Hepatocyte (in vitro differentiated cells): Measurements from ENCODE around the gene ARHGEF38. TPM values are rescaled to one million over a fixed set of nuclear protein-coding genes. Genes with fewer than 3 reads are reported as not detected.
A peak's percentile ranks its signal among the peaks of the same experiment; 100 is the strongest.

Experiments
- DNase-seq: peaks from one replicate; pipeline ENCODE4 v3.0.0-alpha.2; 2016; ENCODE audit warnings: low spot score
- H2AFZ ChIP-seq: fragments of 200-600 bp; sonication (generic); 2 replicates; pipeline ENCODE4 v1.6.0; 2016; ENCODE audit warnings: antibody characterized with exemption, mild to moderate bottlenecking
- H3K27ac ChIP-seq: fragments of 200-600 bp; sonication (generic); 2 replicates; pipeline ENCODE4 v1.5.1; 2016; ENCODE audit warnings: mild to moderate bottlenecking
- H3K27me3 ChIP-seq: fragments of 200-600 bp; sonication (generic); 2 replicates; pipeline ENCODE4 v1.6.1; 2016
- H3K36me3 ChIP-seq: fragments of 200-600 bp; sonication (generic); replicated peaks from 2 replicates; pipeline ENCODE4 v1.5.1; 2016; ENCODE audit warnings: low read depth; ENCODE audit not compliant: insufficient read depth
- H3K4me1 ChIP-seq: fragments of 200-600 bp; sonication (generic); 2 replicates; pipeline ENCODE4 v1.5.1; 2016; ENCODE audit warnings: mild to moderate bottlenecking, moderate library complexity; ENCODE audit not compliant: insufficient read depth
- H3K4me2 ChIP-seq: fragments of 200-600 bp; sonication (generic); 2 replicates; pipeline ENCODE4 v1.6.0; 2016
- H3K4me3 ChIP-seq: fragments of 200-600 bp; sonication (generic); 2 replicates; pipeline ENCODE4 v1.5.1; 2016; ENCODE audit warnings: mild to moderate bottlenecking
- H3K79me2 ChIP-seq: fragments of 200-600 bp; sonication (generic); 2 replicates; pipeline ENCODE4 v1.6.0; 2017; ENCODE audit warnings: mild to moderate bottlenecking
- H3K9me2 ChIP-seq: fragments of 200-600 bp; sonication (generic); replicated peaks from 2 replicates; pipeline ENCODE4 v1.6.0; 2017; ENCODE audit warnings: mild to moderate bottlenecking; ENCODE audit not compliant: insufficient read depth
- H3K9me3 ChIP-seq: fragments of 200-600 bp; sonication (generic); 2 replicates; pipeline ENCODE4 v1.5.1; 2016; ENCODE audit warnings: low read depth, mild to moderate bottlenecking
- H4K20me1 ChIP-seq: fragments of 200-600 bp; sonication (generic); 2 replicates; pipeline ENCODE4 v1.6.0; 2016; ENCODE audit warnings: mild to moderate bottlenecking; ENCODE audit not compliant: insufficient read depth, poor library complexity, severe bottlenecking
- CTCF ChIP-seq: fragments of 200-600 bp; sonication (generic); IDR thresholded peaks from 2 replicates; pipeline ENCODE4 v1.5.1; 2016; ENCODE audit warnings: antibody characterized with exemption, mild to moderate bottlenecking; ENCODE audit not compliant: poor library complexity
- EZH2 ChIP-seq: fragments of 200-600 bp; sonication (generic); IDR thresholded peaks from 2 replicates; pipeline ENCODE4 v1.6.1; 2016; ENCODE audit warnings: antibody characterized with exemption, mild to moderate bottlenecking, borderline replicate concordance
- EZH2phosphoT487 ChIP-seq: fragments of 200-600 bp; sonication (generic); IDR thresholded peaks from one replicate; pipeline ENCODE4 v1.6.1; 2018; ENCODE audit warnings: antibody characterized with exemption, mild to moderate bottlenecking, low read depth, moderate library complexity; ENCODE audit not compliant: unreplicated experiment, severe bottlenecking
- WGBS: methylation state at CpG from one replicate; pipeline ENCODE4 v1.1.6; 2016; ENCODE audit warnings: low lambda C conversion rate; ENCODE audit errors: missing lambda C conversion rate; 5-methylcytosine and 5-hydroxymethylcytosine counted together
- polyA plus RNA-seq: library from polyadenylated mRNA; unstranded; fragments of >200 nt; fragmentation: Nextera tagmentation; extraction: Ambion mirVana; gene quantifications from 2 replicates; pipeline ENCODE4 v1.2.1, GENCODE V29; 2016
- total RNA-seq: library from RNA; depleted of rRNA; stranded (reverse); fragments of >200 nt; gene quantifications from 2 replicates; pipeline ENCODE4 v1.2.3, GENCODE V29; 2014

ARHGEF38 gene
- total and polyA plus RNA-seq, 2 experiments from 2014 or later: 2.0 to 4.0 TPM

GRCh38 chr4:105520819-105521790 lies 31.3 kb upstream of the ARHGEF38 start:
- TF ChIP-seq EZH2phosphoT487: no peak
- TF ChIP-seq CTCF: peak; percentile 74
- no peaks in the 10 kb centered on the region for H3K36me3 ChIP-seq
- H4K20me1 ChIP-seq: no peaks in the 10 kb centered on the region
- no peak overlapping the region for H3K4me2 ChIP-seq
- H3K27ac ChIP-seq: no peak overlapping the region
- no peaks in the 10 kb centered on the region for H3K9me2 ChIP-seq
- no peak overlapping the region for H3K4me3 ChIP-seq
- H3K9me3 ChIP-seq: no peaks in the 10 kb centered on the region
- DNase-seq: peak; percentile 63
- H3K79me2 ChIP-seq: no peaks in the 10 kb centered on the region
- H2AFZ ChIP-seq: no peak overlapping the region
- 12% methylated on average over 3 of the region's 3 CpGs for whole genome bisulfite sequencing
- H3K27me3 ChIP-seq: no peaks in the 10 kb centered on the region
- H3K4me1 ChIP-seq: no peaks in the 10 kb centered on the region

- WGBS: 97% methylated on average over 15 of the region's 15 CpGs
- H3K4me3 ChIP-seq: no peak overlapping the region
- no peaks in the 10 kb centered on the region for H4K20me1 ChIP-seq
- no peak for TF ChIP-seq EZH2
- no peak for TF ChIP-seq CTCF
- TF ChIP-seq EZH2phosphoT487: no peak
- H3K9me3 ChIP-seq: no peaks in the 10 kb centered on the region
- no peaks in the 10 kb centered on the region for H3K4me1 ChIP-seq
- no peaks in the 10 kb centered on the region for H3K9me2 ChIP-seq
- no peak overlapping the region for H3K27ac ChIP-seq
- H3K4me2 ChIP-seq: no peak overlapping the region
- no peak overlapping the region for H2AFZ ChIP-seq
- H3K27me3 ChIP-seq: no peaks in the 10 kb centered on the region
- no peaks in the 10 kb centered on the region for H3K79me2 ChIP-seq
- H3K36me3 ChIP-seq: no peaks in the 10 kb centered on the region
- DNase-seq: no peak
These were observed 25.8 kb upstream of the ARHGEF38 start for GRCh38 chr4:105526656-105527055.

GRCh38 chr4:105527081-105527480 lies 25.3 kb upstream of the ARHGEF38 start:
- H4K20me1 ChIP-seq: no peaks in the 10 kb centered on the region
- H3K4me3 ChIP-seq: no peak overlapping the region
- H3K79me2 ChIP-seq: no peaks in the 10 kb centered on the region
- DNase-seq: no peak
- H3K9me2 ChIP-seq: no peaks in the 10 kb centered on the region
- no peak for TF ChIP-seq EZH2phosphoT487
- no peak for TF ChIP-seq CTCF
- TF ChIP-seq EZH2: no peak
- no peaks in the 10 kb centered on the region for H3K27me3 ChIP-seq
- H3K27ac ChIP-seq: no peak overlapping the region
- no peak overlapping the region for H3K4me2 ChIP-seq
- H3K9me3 ChIP-seq: no peaks in the 10 kb centered on the region
- no peaks in the 10 kb centered on the region for H3K36me3 ChIP-seq
- no peak overlapping the region for H2AFZ ChIP-seq
- no peaks in the 10 kb centered on the region for H3K4me1 ChIP-seq
- WGBS: 82% methylated on average over 8 of the region's 8 CpGs
